Stimulated activated memory B cell treated with anti-CD40 and anti-IgM and Interleukin-4, amounts not matched to agents 10 μg/mL and 1 μg/mL and 100 μg/mL, for 72 hours (primary cell): Measurements from ENCODE around the gene CANT1.
"Not testable (repeated sequence)": the region's sequence is repeated elsewhere in the genome, so short reads cannot be mapped to it uniquely, and the experiment has no call there.

ENCODE experiments used
- ATAC-seq: fragments of 150-1000 bp; cut with Tn5 transposase; 2 replicates; pipeline ENCODE4 v1.10.0; 2021
- H3K27ac Mint-ChIP-seq: one replicate; pipeline ENCODE4 v1.8.0; 2022; ENCODE audit warnings: mild to moderate bottlenecking, mixed read lengths
- H3K27me3 Mint-ChIP-seq: one replicate; pipeline ENCODE4 v1.8.0; 2022; ENCODE audit warnings: mixed read lengths
- H3K36me3 Mint-ChIP-seq: one replicate; pipeline ENCODE4 v1.8.0; 2022; ENCODE audit warnings: mixed read lengths
- H3K4me1 Mint-ChIP-seq: one replicate; pipeline ENCODE4 v1.8.0; 2022; ENCODE audit warnings: mixed read lengths
- H3K4me3 Mint-ChIP-seq: one replicate; pipeline ENCODE4 v1.8.0; 2022; ENCODE audit warnings: mild to moderate bottlenecking, moderate library complexity, mixed read lengths
- H3K9me3 Mint-ChIP-seq: one replicate; pipeline ENCODE4 v1.8.0; 2022; ENCODE audit warnings: mixed read lengths

CANT1 gene

DNA sequence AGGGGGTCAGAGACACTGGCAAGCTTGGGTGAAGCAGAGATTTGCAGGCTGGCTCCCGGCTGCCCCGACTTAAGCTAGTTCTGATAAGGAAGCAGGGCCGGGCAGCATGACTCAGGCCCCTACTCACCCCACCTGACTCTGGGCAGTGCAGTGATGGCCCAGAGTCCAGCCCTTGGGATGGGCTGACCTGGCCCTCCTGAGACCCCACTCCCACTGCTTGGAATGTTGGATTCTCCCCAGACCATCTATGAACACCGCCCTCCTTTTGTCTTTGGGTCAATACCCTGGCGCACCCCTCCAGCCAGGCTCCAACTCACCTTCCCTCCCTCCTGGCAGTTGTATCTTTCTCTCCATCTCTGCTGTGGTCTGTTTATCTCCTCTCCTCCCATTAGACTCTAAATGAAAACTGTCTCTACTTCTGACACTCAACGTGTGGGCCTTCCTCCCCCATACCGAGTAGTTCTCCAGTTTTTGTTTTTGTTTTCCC is 50.9 kb downstream of the CANT1 start:
- Mint-ChIP-seq H3K36me3 (no peaks in the 10 kb centered on the region), H3K9me3 (no peaks in the 10 kb centered on the region), H3K27ac (no peak overlapping the region), H3K4me1 (no peaks in the 10 kb centered on the region), H3K27me3 (peaks cover 36% of the 10 kb centered on the region), H3K4me3 (no peak overlapping the region)
- ATAC-seq: no peak

DNA sequence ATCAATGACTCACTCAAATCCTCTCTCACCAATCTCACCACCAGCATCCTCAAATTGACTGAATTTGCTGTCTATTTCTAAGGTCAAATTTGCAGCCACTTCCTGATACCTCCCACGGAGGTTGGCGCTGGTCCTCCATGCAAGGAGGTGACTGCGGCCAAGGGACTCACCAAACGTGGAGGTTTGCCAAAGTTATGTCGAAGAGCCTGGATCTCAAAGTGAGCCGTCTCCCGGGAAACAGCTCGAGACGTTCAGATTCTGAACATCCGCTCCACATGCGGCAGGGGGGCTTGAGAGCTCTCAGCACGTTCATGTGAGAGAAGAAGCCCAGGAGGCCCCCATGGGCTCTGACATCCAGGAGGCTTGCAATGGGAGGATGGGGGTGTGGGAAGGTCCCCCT is 52.4 kb downstream of the CANT1 start:
- no peak overlapping the region for H3K4me3 Mint-ChIP-seq
- H3K4me1 Mint-ChIP-seq: no peaks in the 10 kb centered on the region
- no peak for ATAC-seq
- H3K9me3 Mint-ChIP-seq: no peaks in the 10 kb centered on the region
- peaks cover 52% of the 10 kb centered on the region for H3K27me3 Mint-ChIP-seq
- H3K36me3 Mint-ChIP-seq: no peaks in the 10 kb centered on the region
- H3K27ac Mint-ChIP-seq: no peak overlapping the region

DNA sequence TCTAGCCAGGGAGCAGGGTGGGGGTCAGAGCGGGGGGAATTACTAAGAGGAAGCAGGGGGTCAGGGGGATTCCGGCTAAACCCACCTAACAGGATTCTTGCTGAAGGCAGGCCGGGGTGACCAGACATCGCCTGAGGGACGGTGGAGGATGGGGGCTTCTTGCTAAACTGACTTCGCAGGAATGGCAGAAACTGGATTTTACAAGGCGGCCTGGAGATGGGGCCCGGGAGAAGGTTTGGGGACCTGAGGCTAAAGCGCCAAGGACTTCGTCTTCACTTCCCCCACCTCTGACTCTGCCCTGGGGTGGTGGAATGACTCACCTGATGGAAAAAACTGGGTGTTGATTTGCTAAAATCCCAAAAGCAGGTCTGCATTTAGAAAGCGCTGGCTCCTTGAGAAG is 53.3 kb downstream of the CANT1 start:
- Mint-ChIP-seq H3K27me3 (peaks cover 61% of the 10 kb centered on the region), H3K27ac (no peak overlapping the region), H3K36me3 (peaks cover under 1% of the 10 kb centered on the region), H3K4me3 (no peak overlapping the region), H3K9me3 (peaks cover under 1% of the 10 kb centered on the region), H3K4me1 (no peaks in the 10 kb centered on the region)
- ATAC-seq: no peak

DNA sequence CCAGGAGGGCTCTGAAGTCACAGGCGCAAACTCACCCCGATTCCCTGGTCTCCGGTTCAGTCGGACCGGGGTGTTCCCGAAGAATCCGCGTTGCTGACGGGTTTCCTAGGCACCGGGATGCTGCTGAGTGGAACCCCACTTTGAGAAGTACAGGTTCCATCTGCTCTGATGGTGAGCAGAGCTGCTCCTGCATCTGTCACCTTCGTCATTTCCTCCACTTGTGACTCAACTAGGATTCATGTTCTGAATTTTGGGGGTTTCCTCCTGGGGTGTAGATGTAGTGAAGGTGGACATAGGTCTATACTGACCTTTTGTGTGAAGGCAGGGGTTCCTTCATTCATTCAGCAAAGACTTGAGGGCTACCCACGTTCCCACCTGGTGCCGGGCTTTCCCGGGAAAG is 54.9 kb downstream of the CANT1 start:
- peaks cover 74% of the 10 kb centered on the region for H3K27me3 Mint-ChIP-seq
- no peak overlapping the region for H3K4me3 Mint-ChIP-seq
- H3K27ac Mint-ChIP-seq: no peak overlapping the region
- peaks cover 7% of the 10 kb centered on the region for H3K36me3 Mint-ChIP-seq
- ATAC-seq: peak; percentile 39
- no peaks in the 10 kb centered on the region for H3K4me1 Mint-ChIP-seq
- peaks cover 10% of the 10 kb centered on the region for H3K9me3 Mint-ChIP-seq

DNA sequence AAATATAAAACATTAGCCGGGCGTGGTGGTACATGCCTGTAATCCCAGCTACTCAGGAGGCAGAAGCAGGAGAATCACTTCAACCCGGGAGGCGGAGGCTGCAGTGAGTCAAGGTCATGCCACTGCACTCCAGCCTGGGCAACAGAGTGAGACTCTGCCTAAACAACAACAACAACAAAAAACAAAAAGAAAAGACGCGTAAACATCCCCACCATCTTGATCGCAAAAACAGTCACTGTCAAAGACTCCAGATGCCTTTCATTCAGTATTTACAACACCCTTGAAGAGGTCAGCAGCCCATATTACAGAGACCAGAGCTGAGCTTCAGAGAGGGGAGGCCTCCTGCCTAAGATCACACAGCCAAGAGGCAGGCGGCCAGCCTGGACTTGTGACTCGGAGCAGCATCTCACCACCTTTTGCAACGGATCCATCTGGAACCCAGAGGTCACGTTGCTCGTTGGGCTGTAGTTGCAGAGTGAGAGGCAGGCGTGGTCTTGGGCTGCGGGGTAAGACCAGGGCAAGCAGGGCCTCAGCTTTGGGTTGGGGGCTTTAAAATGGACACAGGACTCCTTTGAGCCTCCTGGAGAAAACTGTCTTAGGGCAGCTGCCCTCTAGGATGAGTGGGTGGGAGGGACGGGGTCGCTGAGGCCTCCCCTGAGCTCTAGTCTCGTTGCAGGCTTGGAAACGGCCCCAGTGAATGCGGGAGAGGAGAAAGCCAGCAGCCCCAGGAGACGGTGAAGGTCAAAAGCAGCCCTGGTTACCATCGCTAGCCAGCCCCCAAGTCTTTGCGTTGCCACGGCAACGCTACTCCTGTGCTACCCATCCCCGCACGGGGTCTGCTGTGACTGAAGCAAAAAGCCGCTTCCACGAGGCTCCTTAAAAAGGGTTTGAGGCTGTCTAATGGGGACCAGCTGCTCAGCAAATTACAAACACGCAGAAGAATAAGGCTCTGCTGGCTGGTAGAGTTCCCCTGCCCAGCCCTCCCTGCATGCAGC is 55.9 kb downstream of the CANT1 start:
- Mint-ChIP-seq H3K27me3 (peaks cover 74% of the 10 kb centered on the region), H3K4me1 (no peaks in the 10 kb centered on the region), H3K9me3 (peaks cover 12% of the 10 kb centered on the region), H3K27ac (no peak overlapping the region), H3K4me3 (no peak overlapping the region), H3K36me3 (peaks cover 7% of the 10 kb centered on the region)
- no peak for ATAC-seq

DNA sequence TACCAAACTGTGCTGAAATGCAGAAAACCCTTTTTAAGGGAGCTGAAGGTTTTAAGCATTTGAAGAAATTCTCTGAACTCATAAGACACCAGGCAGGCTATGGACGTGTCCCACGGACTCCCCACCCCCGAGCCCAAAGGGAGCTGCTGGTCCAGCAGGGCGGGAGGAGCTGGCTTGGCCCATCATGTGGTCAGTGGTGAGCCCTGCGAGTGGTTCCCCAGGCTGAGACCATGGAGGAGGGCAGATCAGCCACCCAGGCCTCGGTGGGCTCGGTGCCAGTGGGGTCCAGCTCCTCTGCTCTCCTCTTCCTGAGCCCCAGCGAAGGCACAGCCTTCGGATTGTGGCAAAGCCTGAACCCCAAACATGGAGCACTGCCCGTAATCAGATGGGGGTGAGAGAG is 56.9 kb downstream of the CANT1 start:
- no peak overlapping the region for H3K27ac Mint-ChIP-seq
- ATAC-seq: no peak
- H3K4me3 Mint-ChIP-seq: no peak overlapping the region
- H3K4me1 Mint-ChIP-seq: no peaks in the 10 kb centered on the region
- peaks cover 7% of the 10 kb centered on the region for H3K36me3 Mint-ChIP-seq
- H3K27me3 Mint-ChIP-seq: peaks cover 80% of the 10 kb centered on the region
- peaks cover 12% of the 10 kb centered on the region for H3K9me3 Mint-ChIP-seq

DNA sequence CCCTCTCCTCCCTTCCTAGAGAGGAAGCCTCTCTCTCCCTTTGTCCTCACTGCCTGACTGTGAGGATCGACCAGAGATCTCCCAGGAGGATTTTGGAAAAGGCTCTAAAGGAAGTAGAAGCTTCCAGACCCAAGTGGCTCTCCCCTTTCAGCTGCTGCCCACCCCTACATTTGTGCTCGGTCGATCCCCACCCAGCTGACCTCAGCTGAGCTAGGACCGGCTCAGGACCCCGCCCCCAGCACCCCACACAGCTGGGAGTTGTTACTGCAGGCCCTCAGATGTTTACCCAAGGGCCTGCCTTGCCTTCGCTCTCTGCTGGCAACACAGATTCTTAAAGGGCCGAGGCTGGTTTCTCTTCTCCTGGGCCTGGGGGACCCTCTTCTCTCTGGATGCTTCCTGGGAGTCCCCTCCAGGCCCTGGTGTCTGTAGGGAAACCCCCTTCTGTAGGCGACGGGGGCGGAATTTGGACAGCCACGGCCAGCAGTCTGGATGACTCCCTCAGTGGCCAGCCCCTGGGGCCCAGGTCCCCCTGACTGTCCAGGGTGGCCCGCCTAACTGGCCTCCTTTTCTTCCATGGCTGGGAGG is 57.5 kb downstream of the CANT1 start:
- Mint-ChIP-seq H3K4me3 (no peak overlapping the region), H3K27me3 (peaks cover 81% of the 10 kb centered on the region), H3K27ac (no peak overlapping the region), H3K4me1 (no peaks in the 10 kb centered on the region), H3K9me3 (peaks cover 12% of the 10 kb centered on the region), H3K36me3 (peaks cover 7% of the 10 kb centered on the region)
- ATAC-seq: no peak

DNA sequence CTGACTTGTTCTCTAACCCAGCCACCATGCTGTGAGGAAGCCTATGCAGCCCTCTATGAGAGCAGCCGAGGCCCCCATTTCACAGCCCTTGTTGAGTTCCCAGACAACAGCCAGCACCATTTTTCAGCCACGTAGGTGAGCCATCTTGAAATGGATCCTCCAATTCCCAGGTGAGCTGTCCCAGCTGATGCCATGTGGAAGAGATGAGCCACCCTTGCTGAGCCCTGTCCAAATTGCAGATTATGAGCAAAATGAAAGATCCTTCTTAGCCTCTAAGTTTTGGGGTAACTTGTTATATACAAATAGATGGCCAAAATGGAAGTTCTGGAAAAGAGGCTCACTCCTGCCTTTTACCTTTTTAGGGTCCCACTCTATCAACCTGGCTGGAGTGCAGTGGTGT is 58.7 kb downstream of the CANT1 start:
- peaks cover 81% of the 10 kb centered on the region for H3K27me3 Mint-ChIP-seq
- no peak for ATAC-seq
- H3K4me3 Mint-ChIP-seq: no peak overlapping the region
- H3K9me3 Mint-ChIP-seq: peaks cover 12% of the 10 kb centered on the region
- H3K36me3 Mint-ChIP-seq: peaks cover 7% of the 10 kb centered on the region
- peaks cover 7% of the 10 kb centered on the region for H3K4me1 Mint-ChIP-seq
- H3K27ac Mint-ChIP-seq: no peak overlapping the region

DNA sequence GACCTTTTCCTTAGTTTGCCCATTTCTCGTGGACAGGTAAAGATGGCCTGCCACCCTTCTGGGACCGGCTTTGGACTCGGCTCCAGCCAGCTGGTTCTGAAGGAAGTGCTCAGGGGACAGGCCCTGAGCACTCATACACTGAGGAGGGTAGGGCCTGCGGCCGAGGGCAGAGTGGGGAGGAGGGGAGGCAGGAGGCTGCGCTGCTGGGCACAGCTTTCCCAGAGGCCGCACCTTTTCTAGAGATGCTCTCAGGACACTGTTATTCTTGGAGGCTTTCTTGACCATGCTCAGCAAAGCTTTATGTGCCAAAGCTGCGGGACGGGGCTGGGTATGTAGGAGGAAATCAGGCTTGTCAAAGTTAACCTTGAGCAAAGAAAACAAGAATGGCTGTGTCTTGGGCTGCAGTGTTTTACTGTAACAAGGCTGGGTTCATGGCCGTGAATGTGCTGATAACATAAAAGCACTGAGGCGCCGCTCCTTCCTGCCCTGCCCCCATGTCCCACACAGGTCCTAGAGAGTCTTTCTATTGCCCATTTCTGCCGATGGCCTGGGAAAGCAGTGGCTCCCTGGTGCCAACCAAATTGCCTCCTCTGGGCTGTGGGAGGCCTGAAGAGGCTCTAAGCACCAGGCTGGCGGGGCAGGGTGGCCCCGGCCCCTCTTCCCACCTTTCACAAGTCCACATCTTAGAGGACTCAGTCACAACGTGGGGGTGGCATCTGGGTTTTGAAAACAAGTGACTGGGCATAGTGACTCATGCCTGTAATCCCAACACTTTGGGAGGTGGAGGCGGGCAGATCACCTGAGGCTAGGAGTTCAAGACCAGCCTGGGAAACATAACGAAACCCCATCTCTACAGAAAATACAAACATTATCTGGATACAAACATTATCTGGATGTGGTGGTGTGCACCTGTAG is 62.1 kb downstream of the CANT1 start:
- H3K4me3 Mint-ChIP-seq: no peak overlapping the region
- peaks cover 7% of the 10 kb centered on the region for H3K36me3 Mint-ChIP-seq
- no peak overlapping the region for H3K27ac Mint-ChIP-seq
- peaks cover 78% of the 10 kb centered on the region for H3K27me3 Mint-ChIP-seq
- no peak for ATAC-seq
- peaks cover 12% of the 10 kb centered on the region for H3K9me3 Mint-ChIP-seq
- peaks cover 13% of the 10 kb centered on the region for H3K4me1 Mint-ChIP-seq

DNA sequence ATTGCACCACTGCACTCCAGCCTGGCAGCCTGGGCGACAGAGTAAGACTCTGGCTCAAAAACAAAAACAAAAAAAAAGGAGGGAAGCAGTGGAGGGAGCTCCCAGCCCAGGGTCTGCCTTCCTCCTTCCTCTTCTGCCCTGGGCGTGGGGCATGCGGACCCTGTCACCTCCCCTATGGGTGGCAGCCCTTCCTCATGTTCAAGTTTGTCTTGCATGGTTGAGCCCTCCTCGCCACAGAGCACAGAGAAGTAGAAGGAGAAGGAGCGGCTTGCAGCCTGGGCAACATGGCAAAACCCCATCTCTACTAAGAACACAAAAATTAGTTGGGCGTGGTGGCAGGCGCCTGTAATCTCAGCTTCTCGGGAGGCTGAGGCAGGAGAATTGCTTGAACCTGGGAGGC is 62.9 kb downstream of the CANT1 start:
- ATAC-seq: no peak
- Mint-ChIP-seq H3K36me3 (peaks cover 7% of the 10 kb centered on the region), H3K27ac (no peak overlapping the region)

DNA sequence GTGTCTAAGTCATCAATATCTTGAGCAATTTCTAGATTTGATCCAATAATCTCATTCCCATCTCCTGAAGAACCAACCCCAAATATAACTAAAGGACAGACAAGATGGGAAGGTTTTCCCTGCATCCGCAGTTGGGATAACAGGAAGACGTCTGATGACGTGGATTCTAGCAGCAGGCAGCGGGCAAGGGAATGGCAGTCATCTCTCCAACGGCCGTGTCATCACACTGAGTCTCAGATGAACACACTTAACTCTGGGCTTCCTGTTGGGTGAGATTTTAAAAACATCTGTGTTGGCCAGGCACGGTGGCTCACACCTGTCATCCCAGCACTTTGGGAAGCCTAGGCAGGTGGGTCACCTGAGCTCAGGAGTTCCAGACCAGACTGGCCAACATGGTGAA is 63.4 kb downstream of the CANT1 start:
- H3K27me3 Mint-ChIP-seq: peaks cover 64% of the 10 kb centered on the region
- peaks cover 13% of the 10 kb centered on the region for H3K4me1 Mint-ChIP-seq
- no peak overlapping the region for H3K4me3 Mint-ChIP-seq
- peaks cover 10% of the 10 kb centered on the region for H3K9me3 Mint-ChIP-seq
- H3K36me3 Mint-ChIP-seq: peaks cover 6% of the 10 kb centered on the region
- no peak overlapping the region for H3K27ac Mint-ChIP-seq
- no peak for ATAC-seq

More for the DNA sequence above, 62.9 kb downstream of the CANT1 start:
- H3K4me1 Mint-ChIP-seq: peaks cover 13% of the 10 kb centered on the region
- H3K9me3 Mint-ChIP-seq: peaks cover 12% of the 10 kb centered on the region
- H3K27me3 Mint-ChIP-seq: peaks cover 69% of the 10 kb centered on the region
- no peak overlapping the region for H3K4me3 Mint-ChIP-seq

DNA sequence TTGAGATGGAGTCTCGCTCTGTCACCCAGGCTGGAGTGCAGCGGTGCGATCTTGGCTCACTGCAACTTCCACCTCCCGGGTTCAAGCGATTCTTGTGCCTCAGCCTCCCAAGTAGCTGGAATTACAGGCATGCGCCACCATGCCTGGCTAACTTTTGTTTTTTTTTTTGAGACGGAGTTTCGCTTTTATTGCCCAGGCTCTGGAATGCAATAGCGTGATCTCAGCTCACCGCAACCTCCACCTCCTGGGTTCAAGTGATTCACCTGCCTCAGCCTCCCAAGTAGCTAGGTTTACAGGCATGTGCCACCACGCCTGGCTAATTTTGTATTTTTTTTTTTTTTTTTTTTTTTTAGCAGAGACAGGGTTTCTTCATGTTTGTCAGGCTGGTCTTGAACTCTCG is 64.1 kb downstream of the CANT1 start:
- not testable (repeated sequence) for ATAC-seq, H3K36me3 Mint-ChIP-seq, H3K4me3 Mint-ChIP-seq, H3K27ac Mint-ChIP-seq, H3K9me3 Mint-ChIP-seq
- Mint-ChIP-seq H3K4me1 (peaks cover 13% of the 10 kb centered on the region), H3K27me3 (peaks cover 58% of the 10 kb centered on the region)

DNA sequence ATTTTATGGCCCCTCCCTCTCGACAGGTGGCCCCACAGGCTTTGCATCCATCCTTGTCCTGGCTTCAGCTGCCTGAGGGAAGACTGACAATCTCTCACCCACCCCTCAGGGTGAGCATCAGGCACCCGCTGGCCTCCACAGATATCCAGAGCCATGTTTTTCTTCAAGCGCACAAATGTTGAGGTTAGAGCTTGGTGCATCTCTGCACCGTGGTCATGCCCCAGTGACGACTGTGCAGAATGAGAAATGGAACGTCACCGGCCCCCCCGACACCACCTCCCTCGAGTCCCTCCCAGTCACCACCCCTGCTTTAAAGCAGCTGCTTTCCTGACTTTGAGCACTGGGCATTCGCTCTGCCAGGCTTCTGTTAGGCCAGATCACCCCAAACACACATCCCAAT is 64.6 kb downstream of the CANT1 start:
- Mint-ChIP-seq H3K27me3 (peaks cover 53% of the 10 kb centered on the region), H3K4me1 (peaks cover 13% of the 10 kb centered on the region), H3K27ac (no peak overlapping the region), H3K36me3 (no peaks in the 10 kb centered on the region), H3K9me3 (peaks cover 2% of the 10 kb centered on the region), H3K4me3 (no peak overlapping the region)
- ATAC-seq: no peak

DNA sequence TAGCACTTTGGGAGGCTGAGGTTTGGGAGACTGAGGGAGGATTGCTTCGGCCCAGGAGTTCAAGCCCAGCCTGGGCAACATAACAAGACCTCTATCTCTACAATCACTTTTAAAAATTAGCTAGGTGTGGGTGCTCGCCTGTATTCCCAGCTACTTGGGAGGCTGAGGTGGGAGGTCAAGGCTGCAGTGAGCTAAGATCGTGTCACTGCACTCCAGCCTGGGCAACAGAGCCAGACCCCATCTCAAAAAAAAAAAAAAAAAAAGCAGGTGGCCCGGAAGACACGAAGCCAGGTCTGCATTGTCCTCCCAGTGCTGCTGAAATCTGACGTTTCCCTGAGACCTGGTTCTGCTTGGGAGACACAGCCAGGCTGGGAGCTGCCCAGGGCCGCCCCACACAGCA is 65.5 kb downstream of the CANT1 start:
- Mint-ChIP-seq H3K27me3 (peaks cover 62% of the 10 kb centered on the region), H3K27ac (no peak overlapping the region), H3K36me3 (no peaks in the 10 kb centered on the region), H3K4me1 (peaks cover 13% of the 10 kb centered on the region), H3K4me3 (no peak overlapping the region), H3K9me3 (no peaks in the 10 kb centered on the region)
- no peak for ATAC-seq
